IPS-18c (cell line): Measurements from ENCODE around the gene PPIF.

Experiments used
- H3K4me3 ChIP-seq: 2 replicates; pipeline ENCODE4 v1.7.0; 2013; ENCODE audit warnings: low read depth, mild to moderate bottlenecking, low read length, moderate library complexity; ENCODE audit not compliant: insufficient read depth
- H3K9me3 ChIP-seq: one replicate; pipeline ENCODE4 v1.6.1; 2013; ENCODE audit warnings: mild to moderate bottlenecking, low read length, moderate library complexity; ENCODE audit not compliant: control insufficient read depth, insufficient read depth

The PPIF gene

GRCh38 chr10:79397575-79398303 lies 50.5 kb downstream of the PPIF start:
- Histone ChIP-seq H3K4me3 (no peak overlapping the region), H3K9me3 (no peaks in the 10 kb centered on the region)

- Histone ChIP-seq H3K9me3 (no peaks in the 10 kb centered on the region), H3K4me3 (no peak overlapping the region)
These were observed 51.4 kb downstream of the PPIF start for GRCh38 chr10:79398642-79399041.

- no peaks in the 10 kb centered on the region for H3K9me3 ChIP-seq
- no peak overlapping the region for H3K4me3 ChIP-seq
These were observed 52.1 kb downstream of the PPIF start for GRCh38 chr10:79399223-79399831.

GRCh38 chr10:79400146-79401004 lies 53.1 kb downstream of the PPIF start:
- no peaks in the 10 kb centered on the region for H3K9me3 ChIP-seq
- H3K4me3 ChIP-seq, result no peak overlapping the region

- H3K4me3 ChIP-seq, result no peak overlapping the region
- no peaks in the 10 kb centered on the region for H3K9me3 ChIP-seq
These were observed 54.0 kb downstream of the PPIF start for GRCh38 chr10:79401015-79401921.

- Histone ChIP-seq H3K4me3 (no peak overlapping the region), H3K9me3 (no peaks in the 10 kb centered on the region)
These were observed 55.3 kb downstream of the PPIF start for GRCh38 chr10:79402625-79402946.

GRCh38 chr10:79402951-79403350 lies 55.7 kb downstream of the PPIF start:
- H3K9me3 ChIP-seq, result no peaks in the 10 kb centered on the region
- H3K4me3 ChIP-seq, result no peak overlapping the region

- no peaks in the 10 kb centered on the region for H3K9me3 ChIP-seq
- H3K4me3 ChIP-seq, result peak overlapping the region; percentile 12; the same call in 1 of the 2 replicates
These were observed 56.4 kb downstream of the PPIF start for GRCh38 chr10:79403441-79404230.

- peak overlapping the region; percentile 12; the same call in 1 of the 2 replicates for H3K4me3 ChIP-seq
These were observed 57.0 kb downstream of the PPIF start for GRCh38 chr10:79404231-79404609.

GRCh38 chr10:79404690-79405131 lies 57.4 kb downstream of the PPIF start:
- Histone ChIP-seq H3K4me3 (no peak overlapping the region), H3K9me3 (no peaks in the 10 kb centered on the region)

More at GRCh38 chr10:79404231-79404609, 57.0 kb downstream of the PPIF start:
- H3K9me3 ChIP-seq, result no peaks in the 10 kb centered on the region
